Keratinocyte (primary cell): ENCODE measurements around the gene FZD2.

Experiments used
- CTCF ChIP-seq, 3 experiments: IDR thresholded peaks in 1 of 3; conservative IDR thresholded peaks in 1 of 3; optimal IDR thresholded peaks in 1 of 3; 2 replicates in 2 of 3; 3 replicates in 1 of 3; pipeline versions ENCODE3 to v1.5.1; 2011; ENCODE audit warnings: low read length in 3 of 3, mild to moderate bottlenecking in 3 of 3, moderate library complexity in 2 of 3, control low read depth in 1 of 3, inconsistent platforms in 1 of 3; ENCODE audit not compliant: insufficient read depth in 2 of 3; ENCODE audit errors: extremely low read depth in 1 of 3
- EZH2 ChIP-seq: IDR thresholded peaks from one replicate; pipeline ENCODE4 v1.6.1; 2012; ENCODE audit warnings: inconsistent platforms, mild to moderate bottlenecking, low read length, moderate library complexity

- no peak for TF ChIP-seq CTCF (optimal IDR thresholded peaks at IDR 0.05 in 1 of 3, IDR thresholded peaks at IDR 0.05 in 1 of 3, conservative IDR thresholded peaks at IDR 0.05 in 1 of 3; ENCODE audit: extremely low read depth in 1 of 3, insufficient read depth in 2 of 3, low read length in 3 of 3)
- TF ChIP-seq EZH2: no peak
These were observed 45.7 kb downstream of the FZD2 start for GRCh38 chr17:44602970-44603369.
